Measurements from ENCODE around the gene TENT5C.

DNA sequence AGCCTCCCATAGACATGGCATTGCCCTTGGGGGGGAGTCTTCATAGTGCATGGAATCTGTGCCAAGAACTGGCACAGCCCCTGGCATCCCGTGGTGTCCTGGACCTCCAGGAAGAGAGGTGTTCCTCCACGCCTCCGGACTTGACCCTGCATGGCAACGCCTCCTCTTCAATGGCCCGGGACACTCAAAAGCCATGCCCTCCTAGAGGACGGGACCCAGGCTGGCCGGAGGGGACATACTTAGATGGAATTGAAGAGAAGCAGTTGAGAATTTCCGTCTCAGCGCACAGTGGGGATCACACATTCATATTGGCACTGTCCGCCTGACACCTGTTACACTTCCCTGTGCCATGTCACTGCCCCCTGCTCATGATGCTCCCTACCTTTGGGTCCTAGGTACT is 38.4 kb upstream of the TENT5C start:
- TF ChIP-seq, protein P1, sequence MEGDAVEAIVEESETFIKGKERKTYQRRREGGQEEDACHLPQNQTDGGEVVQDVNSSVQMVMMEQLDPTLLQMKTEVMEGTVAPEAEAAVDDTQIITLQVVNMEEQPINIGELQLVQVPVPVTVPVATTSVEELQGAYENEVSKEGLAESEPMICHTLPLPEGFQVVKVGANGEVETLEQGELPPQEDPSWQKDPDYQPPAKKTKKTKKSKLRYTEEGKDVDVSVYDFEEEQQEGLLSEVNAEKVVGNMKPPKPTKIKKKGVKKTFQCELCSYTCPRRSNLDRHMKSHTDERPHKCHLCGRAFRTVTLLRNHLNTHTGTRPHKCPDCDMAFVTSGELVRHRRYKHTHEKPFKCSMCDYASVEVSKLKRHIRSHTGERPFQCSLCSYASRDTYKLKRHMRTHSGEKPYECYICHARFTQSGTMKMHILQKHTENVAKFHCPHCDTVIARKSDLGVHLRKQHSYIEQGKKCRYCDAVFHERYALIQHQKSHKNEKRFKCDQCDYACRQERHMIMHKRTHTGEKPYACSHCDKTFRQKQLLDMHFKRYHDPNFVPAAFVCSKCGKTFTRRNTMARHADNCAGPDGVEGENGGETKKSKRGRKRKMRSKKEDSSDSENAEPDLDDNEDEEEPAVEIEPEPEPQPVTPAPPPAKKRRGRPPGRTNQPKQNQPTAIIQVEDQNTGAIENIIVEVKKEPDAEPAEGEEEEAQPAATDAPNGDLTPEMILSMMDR (IDR thresholded peaks at IDR 0.05), result no peak
- TF ChIP-seq POLR2A (IDR thresholded peaks at IDR 0.05), result no peak
- TF ChIP-seq POLR2AphosphoS5 (IDR thresholded peaks at IDR 0.05), result no peak

Data from breast epithelium (tissue), 3 donors.